Hindlimb muscle (tissue), 1 donor: ENCODE data around the gene SPATA31A7. TPM values are rescaled to one million over a fixed set of nuclear protein-coding genes. Genes with fewer than 3 reads are reported as not detected.
"Not testable (repeated sequence)": the region's sequence is repeated elsewhere in the genome, so short reads cannot be mapped to it uniquely, and the experiment has no call there.

Experiments used
- DNase-seq: peaks from one replicate; pipeline ENCODE4 v3.0.0-alpha.2; 2013
- polyA plus RNA-seq: library from polyadenylated mRNA; unstranded; fragments of 120-200 nt; gene quantifications from one replicate; pipeline ENCODE4 v1.2.1, GENCODE V29; 2013; ENCODE audit not compliant: insufficient read length

SPATA31A7 gene
- polyA plus RNA-seq, result not detected

DNA sequence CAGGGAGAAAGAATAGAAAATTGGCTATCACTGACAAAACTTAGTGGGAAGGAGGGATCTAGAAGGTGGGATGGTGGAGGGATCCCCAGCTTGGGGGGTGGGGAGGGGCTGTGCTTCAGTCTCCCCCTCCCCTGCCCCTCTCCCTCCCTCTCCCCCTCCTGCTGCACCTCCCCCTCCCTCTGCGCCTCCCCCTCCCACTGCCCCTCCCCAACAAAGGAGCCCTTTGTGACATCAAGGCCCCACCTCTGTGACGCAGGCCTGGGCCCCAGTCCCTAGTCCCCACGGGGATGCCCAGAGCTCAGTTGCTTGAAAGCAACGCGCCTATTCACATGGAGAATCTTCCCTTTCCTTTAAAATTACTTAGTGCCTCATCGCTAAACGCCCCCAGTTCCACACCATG, at the start of gene SPATA31A7:
Gene SPATA31A7 (plus strand): TSS at position 301 of the 400 bp plus-strand sequence. CDS start 29 bp downstream, at position 330.
- not testable (repeated sequence) for DNase-seq

DNA sequence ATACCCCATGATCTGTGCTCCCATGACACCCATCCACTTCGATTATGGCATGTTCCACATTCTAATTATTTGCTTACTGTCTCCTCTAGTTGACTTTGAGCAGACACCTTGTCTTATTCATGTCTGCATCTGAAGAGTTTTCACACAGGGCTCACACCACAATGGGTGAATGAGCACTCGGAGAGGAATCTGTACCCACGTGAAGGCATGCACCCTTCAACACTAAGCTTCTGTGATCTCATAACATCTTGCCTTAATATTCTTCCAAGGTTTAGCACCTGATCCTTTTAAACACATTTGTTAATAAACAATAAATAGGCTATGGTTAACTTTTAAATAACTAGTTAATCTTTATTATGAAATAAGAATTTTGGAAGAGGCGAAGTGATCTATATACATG, 36.6 kb downstream of the SPATA31A7 start:
- DNase-seq, result not testable (repeated sequence)
